HEK293 (cell line): ENCODE results near the gene ASIC1.
A peak's percentile ranks its signal among the peaks of the same experiment; 100 is the strongest.

Source experiments
- AEBP2 ChIP-seq: fragments of 450-650 bp; formaldehyde crosslinking; IDR thresholded peaks from 2 replicates; pipeline ENCODE4 v1.5.1; 2016; ENCODE audit warnings: missing biosample characterization, missing genetic modification characterization, borderline replicate concordance
- GFI1B ChIP-seq: fragments of 450-650 bp; formaldehyde crosslinking; IDR thresholded peaks from 2 replicates; pipeline ENCODE4 v1.5.1; 2016; ENCODE audit warnings: missing biosample characterization, missing genetic modification characterization
- HOXC10 ChIP-seq: sonication (generic); formaldehyde crosslinking; IDR thresholded peaks from 2 replicates; pipeline ENCODE4 v1.8.1; 2023; ENCODE audit warnings: mild to moderate bottlenecking, missing genetic modification reagents
- RBAK ChIP-seq: fragments of 450-650 bp; formaldehyde crosslinking; IDR thresholded peaks from 2 replicates; pipeline ENCODE4 v1.5.1; 2016; ENCODE audit warnings: missing biosample characterization, missing genetic modification characterization
- SP2 ChIP-seq: fragments of 450-650 bp; formaldehyde crosslinking; IDR thresholded peaks from 2 replicates; pipeline ENCODE4 v1.5.1; 2016; ENCODE audit warnings: missing biosample characterization, missing genetic modification characterization
- ZBTB26 ChIP-seq: fragments of 450-650 bp; formaldehyde crosslinking; optimal IDR thresholded peaks from 2 replicates; pipeline ENCODE3; 2016; ENCODE audit warnings: missing biosample characterization, mild to moderate bottlenecking, missing genetic modification characterization
- ZNF157 ChIP-seq: fragments of 450-650 bp; formaldehyde crosslinking; IDR thresholded peaks from 2 replicates; pipeline ENCODE4 v1.5.1; 2016; ENCODE audit warnings: missing biosample characterization, missing genetic modification characterization
- ZNF174 ChIP-seq: fragments of 450-650 bp; formaldehyde crosslinking; IDR thresholded peaks from 2 replicates; pipeline ENCODE4 v1.5.0; 2017; ENCODE audit warnings: missing biosample characterization, mild to moderate bottlenecking, missing genetic modification characterization
- ZNF24 ChIP-seq: fragments of 450-650 bp; formaldehyde crosslinking; IDR thresholded peaks from 2 replicates; pipeline ENCODE4 v1.5.1; 2016; ENCODE audit warnings: missing biosample characterization, missing genetic modification characterization
- ZNF274 ChIP-seq, 2 experiments: fragments of 200-500 bp in 1 of 2; fragments of 450-650 bp in 1 of 2; sonication (Bioruptor generic) in 1 of 2; formaldehyde crosslinking in 1 of 2; IDR thresholded peaks; 2 replicates each; pipeline versions ENCODE4 v1.5.1 to v1.6.1; 2014 to 2016; ENCODE audit warnings: borderline replicate concordance in 1 of 2, inconsistent platforms in 1 of 2, low read length in 1 of 2, missing biosample characterization in 1 of 2, missing genetic modification characterization in 1 of 2
- ZNF324 ChIP-seq: fragments of 450-650 bp; formaldehyde crosslinking; IDR thresholded peaks from 2 replicates; pipeline ENCODE4 v1.5.1; 2016; ENCODE audit warnings: missing biosample characterization, missing genetic modification characterization
- ZNF501 ChIP-seq: fragments of 450-650 bp; formaldehyde crosslinking; IDR thresholded peaks from 2 replicates; pipeline ENCODE4 v1.5.1; 2016; ENCODE audit warnings: missing biosample characterization, missing genetic modification characterization
- ZNF747 ChIP-seq: fragments of 450-650 bp; formaldehyde crosslinking; IDR thresholded peaks from 2 replicates; pipeline ENCODE4 v1.5.1; 2016; ENCODE audit warnings: missing biosample characterization, missing genetic modification characterization
- TF ChIP-seq, protein P1 (sequence below): fragments of 450-650 bp; formaldehyde crosslinking; IDR thresholded peaks from 2 replicates; pipeline ENCODE4 v1.5.1; 2016; ENCODE audit warnings: missing biosample characterization, missing genetic modification characterization

DNA sequence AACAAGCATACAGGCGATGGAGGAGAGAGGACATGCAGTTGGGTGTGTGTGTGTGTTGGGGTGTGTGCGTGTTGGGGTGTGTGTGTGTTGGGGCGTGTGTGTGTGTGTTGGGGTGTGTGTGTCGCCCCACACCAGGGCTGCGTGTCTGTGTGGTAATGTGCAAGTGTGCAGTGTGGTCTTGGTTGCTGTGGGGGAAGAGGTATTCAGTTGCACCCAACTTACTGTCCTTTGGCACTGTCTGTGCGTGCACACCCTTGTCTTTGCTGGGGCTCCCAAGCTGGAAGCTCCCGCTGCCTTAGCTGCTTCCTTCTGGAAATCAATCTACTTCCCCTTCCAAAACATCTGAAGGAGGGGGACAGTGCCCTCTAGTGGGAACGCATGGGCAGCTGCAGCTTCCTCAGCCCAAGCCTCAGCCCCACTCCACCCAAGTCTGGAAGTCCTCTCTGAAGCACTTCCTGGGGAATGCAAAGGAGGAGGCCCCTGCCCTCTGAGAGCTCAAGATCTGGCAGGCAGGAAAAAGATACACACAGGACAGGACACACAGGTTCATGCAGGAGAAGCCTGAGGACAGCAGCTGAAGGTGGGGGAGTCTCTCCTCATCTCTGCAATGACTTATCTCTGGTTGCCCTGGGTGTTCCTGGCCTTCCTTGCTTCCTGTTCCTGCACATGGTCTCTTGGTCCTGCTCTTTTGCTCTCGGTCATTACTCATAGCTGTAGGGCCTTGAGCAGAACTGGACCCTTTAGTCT lies 13.1 kb downstream of the ASIC1 start:
- TF ChIP-seq ZNF274 (IDR thresholded peaks at IDR 0.05; ENCODE audit: low read length) (no peak), ZNF274 (tag by site-specific recombination; IDR thresholded peaks at IDR 0.05; ENCODE audit: borderline replicate concordance) (no peak), ZNF747 (tag by site-specific recombination) (no peak), ZNF174 (tag by site-specific recombination) (no peak), RBAK (tag by site-specific recombination) (no peak), ZNF157 (tag by site-specific recombination) (no peak), AEBP2 (tag by site-specific recombination) (no peak), SP2 (tag by site-specific recombination) (no peak), GFI1B (no peak), HOXC10 (CRISPR knock-in tag) (no peak), ZNF501 (tag by site-specific recombination) (no peak), ZNF324 (tag by site-specific recombination) (no peak), ZBTB26 (tag by site-specific recombination) (peak; percentile 18), ZNF24 (no peak)
- TF ChIP-seq, protein P1, sequence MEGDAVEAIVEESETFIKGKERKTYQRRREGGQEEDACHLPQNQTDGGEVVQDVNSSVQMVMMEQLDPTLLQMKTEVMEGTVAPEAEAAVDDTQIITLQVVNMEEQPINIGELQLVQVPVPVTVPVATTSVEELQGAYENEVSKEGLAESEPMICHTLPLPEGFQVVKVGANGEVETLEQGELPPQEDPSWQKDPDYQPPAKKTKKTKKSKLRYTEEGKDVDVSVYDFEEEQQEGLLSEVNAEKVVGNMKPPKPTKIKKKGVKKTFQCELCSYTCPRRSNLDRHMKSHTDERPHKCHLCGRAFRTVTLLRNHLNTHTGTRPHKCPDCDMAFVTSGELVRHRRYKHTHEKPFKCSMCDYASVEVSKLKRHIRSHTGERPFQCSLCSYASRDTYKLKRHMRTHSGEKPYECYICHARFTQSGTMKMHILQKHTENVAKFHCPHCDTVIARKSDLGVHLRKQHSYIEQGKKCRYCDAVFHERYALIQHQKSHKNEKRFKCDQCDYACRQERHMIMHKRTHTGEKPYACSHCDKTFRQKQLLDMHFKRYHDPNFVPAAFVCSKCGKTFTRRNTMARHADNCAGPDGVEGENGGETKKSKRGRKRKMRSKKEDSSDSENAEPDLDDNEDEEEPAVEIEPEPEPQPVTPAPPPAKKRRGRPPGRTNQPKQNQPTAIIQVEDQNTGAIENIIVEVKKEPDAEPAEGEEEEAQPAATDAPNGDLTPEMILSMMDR (tag by site-specific recombination): peak; percentile 84
